GM10248 (cell line): ENCODE results near the gene THAP12.
"Not testable (repeated sequence)": the region's sequence is repeated elsewhere in the genome, so short reads cannot be mapped to it uniquely, and the experiment has no call there.

Source experiments
- CTCF ChIA-PET: fragments of 300-600 bp; sonication (Branson Sonifier 250); formaldehyde crosslinking; extraction: SDS; loops from one replicate; lab custom pipeline; 2021; ENCODE audit warnings: antibody characterized with exemption; lab: Yijun Ruan, JAX
- POLR2A ChIA-PET: fragments of 350-650 bp; sonication (Branson Sonifier 250); formaldehyde crosslinking; extraction: SDS; loops from one replicate; lab custom pipeline; 2020; ENCODE audit warnings: antibody characterized with exemption; lab: Yijun Ruan, JAX
- DNase-seq: peaks from one replicate; pipeline ENCODE4 v3.0.0; 2012; ENCODE audit errors: extremely low spot score
- TF ChIP-seq, protein P1 (sequence below): IDR thresholded peaks from 2 replicates; pipeline ENCODE4 v1.5.1; 2012; ENCODE audit warnings: mild to moderate bottlenecking, low read depth; ENCODE audit errors: extremely low read depth, missing control alignments, control extremely low read depth

Gene THAP12

DNA sequence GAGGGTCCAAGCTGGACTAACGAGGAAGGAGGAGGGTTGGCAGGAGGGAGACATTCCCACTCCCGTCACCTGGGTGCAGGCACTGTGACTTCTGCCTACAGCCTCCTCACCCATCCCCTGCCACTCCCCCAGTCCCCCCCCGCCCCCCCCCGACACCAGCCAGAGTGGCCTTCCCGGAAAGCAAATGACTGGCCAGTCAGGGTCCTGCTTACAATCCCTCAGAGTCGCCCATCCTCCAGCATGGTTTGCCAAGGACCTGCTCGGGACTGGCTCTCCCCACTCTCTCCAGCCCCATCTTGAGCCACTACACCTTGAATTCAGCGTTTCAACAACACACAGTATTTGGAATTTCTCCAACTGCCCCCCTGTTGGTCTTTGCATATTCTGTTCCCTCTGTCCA is 59.6 kb downstream of the THAP12 start:
- DNase-seq: no peak
- CTCF ChIA-PET: interaction anchor here (17.0 kb wide), 1 partner anchor 111 kb away, joined by 296 read pairs; the partner anchor contains the start of gene WNT11

DNA sequence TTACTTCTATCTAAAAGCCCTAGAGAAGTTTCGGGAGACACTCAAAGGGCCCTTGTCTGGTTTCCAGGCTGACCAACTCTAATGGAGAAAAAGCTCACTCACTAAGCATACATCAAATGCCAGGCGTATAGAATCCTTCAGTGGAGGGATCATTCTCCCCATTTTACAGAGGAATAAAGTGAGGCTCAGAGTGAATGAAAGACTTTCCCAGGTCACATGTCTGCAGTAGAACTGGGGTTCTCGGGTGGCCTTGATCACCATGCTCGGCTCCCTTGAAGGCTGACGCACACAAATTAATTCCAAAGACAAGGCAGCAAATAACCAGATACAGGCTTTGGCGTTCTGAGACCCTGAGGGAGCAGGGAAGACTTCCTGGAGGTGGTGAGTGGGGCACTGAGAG is 60.0 kb downstream of the THAP12 start:
- CTCF ChIA-PET: interaction anchor here (0.7 to 17.0 kb wide), 3 partner anchors 22 to 111 kb away, joined by 3 to 296 read pairs (median 3); partner anchors contain the start of gene WNT11
- DNase-seq: no peak
- TF ChIP-seq, protein P1, sequence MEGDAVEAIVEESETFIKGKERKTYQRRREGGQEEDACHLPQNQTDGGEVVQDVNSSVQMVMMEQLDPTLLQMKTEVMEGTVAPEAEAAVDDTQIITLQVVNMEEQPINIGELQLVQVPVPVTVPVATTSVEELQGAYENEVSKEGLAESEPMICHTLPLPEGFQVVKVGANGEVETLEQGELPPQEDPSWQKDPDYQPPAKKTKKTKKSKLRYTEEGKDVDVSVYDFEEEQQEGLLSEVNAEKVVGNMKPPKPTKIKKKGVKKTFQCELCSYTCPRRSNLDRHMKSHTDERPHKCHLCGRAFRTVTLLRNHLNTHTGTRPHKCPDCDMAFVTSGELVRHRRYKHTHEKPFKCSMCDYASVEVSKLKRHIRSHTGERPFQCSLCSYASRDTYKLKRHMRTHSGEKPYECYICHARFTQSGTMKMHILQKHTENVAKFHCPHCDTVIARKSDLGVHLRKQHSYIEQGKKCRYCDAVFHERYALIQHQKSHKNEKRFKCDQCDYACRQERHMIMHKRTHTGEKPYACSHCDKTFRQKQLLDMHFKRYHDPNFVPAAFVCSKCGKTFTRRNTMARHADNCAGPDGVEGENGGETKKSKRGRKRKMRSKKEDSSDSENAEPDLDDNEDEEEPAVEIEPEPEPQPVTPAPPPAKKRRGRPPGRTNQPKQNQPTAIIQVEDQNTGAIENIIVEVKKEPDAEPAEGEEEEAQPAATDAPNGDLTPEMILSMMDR: no peak
- POLR2A ChIA-PET: no interaction called here

More for the DNA sequence above, 59.6 kb downstream of the THAP12 start:
- POLR2A ChIA-PET: no interaction called here
- TF ChIP-seq, protein P1: no peak

DNA sequence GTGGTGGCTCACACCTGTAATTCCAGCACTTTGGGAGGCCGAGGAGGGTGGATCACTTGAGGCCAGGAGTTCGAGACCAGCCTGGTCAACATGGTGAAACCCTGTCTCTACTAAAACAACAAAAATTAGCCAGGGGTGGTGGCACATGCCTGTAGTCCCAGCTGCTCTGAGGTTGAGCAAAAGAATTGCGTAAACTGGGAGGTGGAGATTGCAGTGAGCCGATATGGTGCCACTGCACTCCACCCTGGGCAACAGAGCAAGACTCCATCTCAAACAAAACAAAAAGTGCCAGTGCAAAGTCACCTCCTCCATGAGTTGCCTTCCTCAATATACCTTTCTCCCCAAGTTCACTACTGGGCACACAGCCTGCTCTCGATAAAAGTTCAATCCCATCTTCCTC is 61.1 kb downstream of the THAP12 start:
- CTCF ChIA-PET: interaction anchor here (0.8 to 17.0 kb wide), 19 partner anchors 10 to 722 kb away, joined by 3 to 296 read pairs (median 5); partner anchors contain the start of gene WNT11
- POLR2A ChIA-PET: not testable (repeated sequence)

DNA sequence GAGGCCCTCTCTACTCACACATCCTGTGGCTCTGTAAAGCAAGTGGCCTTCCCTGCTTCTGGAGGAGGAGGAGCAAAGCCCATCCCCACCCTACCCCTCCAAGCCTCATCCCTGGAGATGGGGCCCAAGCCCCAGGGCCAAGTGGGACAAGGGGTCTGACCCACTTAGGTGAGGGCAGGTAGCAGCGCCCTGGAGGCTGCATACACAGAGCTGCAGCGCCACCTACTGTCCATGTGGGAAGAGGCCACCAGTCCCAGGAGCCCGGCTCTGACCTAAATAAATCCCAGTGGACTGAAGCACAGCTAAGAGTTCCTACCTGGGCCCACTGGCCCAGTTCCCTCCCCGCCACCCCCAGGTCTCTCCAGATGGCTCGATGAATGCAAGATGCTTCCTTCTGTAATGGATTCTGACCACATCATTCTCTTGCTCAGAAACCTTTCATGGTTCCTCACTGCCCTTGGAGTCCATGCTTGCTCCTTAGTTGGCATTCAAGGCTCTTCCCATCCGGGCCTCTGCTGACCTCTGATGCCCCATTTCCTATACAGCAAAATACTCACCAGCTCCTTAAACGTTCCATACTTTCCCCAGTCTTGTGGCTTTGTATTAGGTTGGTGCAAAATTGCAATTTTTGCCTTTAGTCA is 62.1 kb downstream of the THAP12 start:
- ChIA-PET POLR2A (no interaction called here), CTCF (interaction anchor here (0.6 to 17.0 kb wide), 39 partner anchors 9 to 728 kb away, joined by 3 to 296 read pairs (median 4); partner anchors contain the start of gene WNT11)
- DNase-seq: peak; percentile 88
- TF ChIP-seq, protein P1: peak; percentile 95

More for the DNA sequence above, 61.1 kb downstream of the THAP12 start:
- not testable (repeated sequence) for DNase-seq

DNA sequence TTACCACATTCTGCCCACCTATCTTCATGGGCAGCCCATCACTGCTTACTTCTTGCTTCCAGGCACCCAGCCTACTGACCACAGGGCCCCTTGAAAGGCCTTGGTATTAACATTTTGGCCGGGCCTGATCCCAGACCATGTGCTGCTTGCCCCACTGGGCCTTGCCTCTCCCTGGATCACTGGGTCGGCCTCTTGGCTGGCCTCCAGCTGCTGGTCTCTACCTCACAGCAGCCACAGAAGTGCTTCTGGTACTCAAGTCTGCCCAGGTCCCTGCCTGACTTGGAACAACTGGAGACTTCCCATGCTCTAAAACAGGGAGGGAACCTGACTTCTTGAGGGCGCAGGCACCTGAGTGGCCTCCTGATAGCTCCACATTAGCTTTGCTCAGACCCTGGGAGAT is 63.6 kb downstream of the THAP12 start:
- TF ChIP-seq, protein P1: no peak
- ChIA-PET POLR2A (no interaction called here), CTCF (interaction anchor here (0.9 to 17.0 kb wide), 10 partner anchors 7 to 611 kb away, joined by 3 to 296 read pairs (median 8); partner anchors contain the start of gene WNT11)
- no peak for DNase-seq

DNA sequence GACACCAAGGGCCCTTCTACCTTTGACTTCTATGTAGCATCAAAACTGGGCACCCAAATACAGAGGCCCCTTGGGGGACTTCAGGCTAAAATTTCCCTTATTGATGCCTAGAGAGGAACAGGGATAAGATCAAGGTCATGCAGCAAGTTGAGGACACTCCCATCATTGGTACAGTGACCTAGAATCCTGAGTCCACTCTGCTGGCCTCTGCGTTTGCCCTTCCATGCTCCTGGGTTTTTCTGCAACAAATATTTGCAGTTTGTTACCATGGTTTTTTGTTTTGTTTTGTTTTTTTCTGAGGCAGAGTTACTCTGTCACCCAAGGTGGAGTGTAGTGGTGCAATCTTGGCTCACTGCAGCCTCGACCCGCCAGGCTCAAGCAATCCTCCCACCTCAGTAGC is 64.2 kb downstream of the THAP12 start:
- POLR2A ChIA-PET: no interaction called here
- TF ChIP-seq, protein P1: no peak

More for the DNA sequence above, 64.2 kb downstream of the THAP12 start:
- no peak for DNase-seq
- CTCF ChIA-PET: interaction anchor here (0.9 to 17.0 kb wide), 4 partner anchors 11 to 611 kb away, joined by 3 to 296 read pairs (median 10); partner anchors contain the start of gene WNT11
